ENCODE data around the gene PRKAG2.

The PRKAG2 gene

GRCh38 chr7:151678227-151678604 lies 198.7 kb downstream of the PRKAG2 start:
- DNase-seq (ENCODE audit: low spot score) = no peak

DNA sequence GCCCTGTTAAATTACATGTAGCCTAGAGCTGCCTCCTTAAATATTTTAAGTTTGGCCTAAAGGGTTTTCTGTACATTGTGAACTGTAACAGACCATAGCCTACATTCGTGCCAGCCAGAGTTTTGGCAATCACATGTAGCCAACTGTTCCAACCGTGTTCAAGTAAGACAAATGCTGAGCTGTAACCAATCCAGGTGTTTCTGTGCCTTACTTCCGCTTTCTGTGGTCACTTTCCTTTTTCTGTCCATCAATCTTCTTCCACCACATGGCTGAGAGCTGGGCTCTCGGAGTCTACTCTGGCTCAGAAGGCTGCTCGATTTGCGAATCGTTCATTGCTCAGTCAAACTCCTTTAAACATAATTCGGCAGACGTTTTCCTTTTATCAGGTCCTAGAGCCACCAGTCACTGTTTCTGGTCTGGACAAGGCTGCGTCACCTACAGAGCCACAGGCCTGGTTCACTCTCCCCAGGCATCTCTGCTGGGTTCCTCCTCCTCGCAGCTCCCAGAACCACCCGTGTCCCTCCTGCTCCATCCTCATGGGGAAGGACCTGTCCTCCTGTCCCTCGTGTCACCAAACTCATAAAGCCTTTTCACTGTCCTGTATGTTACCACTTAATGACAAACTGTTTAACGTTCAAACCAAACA lies 199.2 kb downstream of the PRKAG2 start:
- no peak for DNase-seq (ENCODE audit: low spot score)

GRCh38 chr7:151676759-151677158 lies 200.2 kb downstream of the PRKAG2 start:
- no peak for DNase-seq (ENCODE audit: low spot score)

DNA sequence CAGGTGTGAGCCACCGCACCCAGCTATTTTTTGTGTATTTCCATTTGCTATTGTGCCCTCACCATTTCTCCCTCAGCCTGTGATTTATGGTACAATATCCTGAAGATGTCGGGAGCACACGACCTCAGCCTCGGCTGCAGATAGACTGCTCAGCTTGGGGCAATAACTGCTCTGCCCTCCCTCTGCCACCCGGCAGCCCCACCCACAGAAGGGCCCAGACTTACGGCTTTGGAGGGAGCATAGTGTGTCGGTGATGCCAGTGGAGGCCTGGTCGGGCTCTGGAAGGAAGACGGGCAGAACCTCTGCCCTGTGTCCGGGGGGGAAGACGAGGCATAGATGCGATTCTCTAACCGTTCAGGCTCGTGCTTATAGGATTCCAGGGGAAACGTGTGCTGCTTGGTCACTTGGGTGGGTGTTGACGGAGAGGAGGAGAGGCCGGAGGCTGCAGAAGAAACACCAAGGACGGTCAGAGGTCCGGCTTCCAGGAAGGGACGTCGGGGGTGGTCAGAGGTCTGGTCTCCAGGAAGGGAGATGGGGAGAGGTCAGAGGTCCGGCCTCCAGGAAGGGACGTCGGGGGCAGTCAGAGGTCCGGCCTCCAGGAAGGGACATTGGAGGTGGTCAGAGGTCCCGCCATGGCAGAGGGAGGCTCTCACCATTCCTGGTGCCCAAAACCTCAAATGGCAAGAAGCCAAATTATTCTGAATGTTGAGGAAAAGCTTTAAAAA lies 201.6 kb downstream of the PRKAG2 start:
- DNase-seq (ENCODE audit: low spot score) = no peak

DNA sequence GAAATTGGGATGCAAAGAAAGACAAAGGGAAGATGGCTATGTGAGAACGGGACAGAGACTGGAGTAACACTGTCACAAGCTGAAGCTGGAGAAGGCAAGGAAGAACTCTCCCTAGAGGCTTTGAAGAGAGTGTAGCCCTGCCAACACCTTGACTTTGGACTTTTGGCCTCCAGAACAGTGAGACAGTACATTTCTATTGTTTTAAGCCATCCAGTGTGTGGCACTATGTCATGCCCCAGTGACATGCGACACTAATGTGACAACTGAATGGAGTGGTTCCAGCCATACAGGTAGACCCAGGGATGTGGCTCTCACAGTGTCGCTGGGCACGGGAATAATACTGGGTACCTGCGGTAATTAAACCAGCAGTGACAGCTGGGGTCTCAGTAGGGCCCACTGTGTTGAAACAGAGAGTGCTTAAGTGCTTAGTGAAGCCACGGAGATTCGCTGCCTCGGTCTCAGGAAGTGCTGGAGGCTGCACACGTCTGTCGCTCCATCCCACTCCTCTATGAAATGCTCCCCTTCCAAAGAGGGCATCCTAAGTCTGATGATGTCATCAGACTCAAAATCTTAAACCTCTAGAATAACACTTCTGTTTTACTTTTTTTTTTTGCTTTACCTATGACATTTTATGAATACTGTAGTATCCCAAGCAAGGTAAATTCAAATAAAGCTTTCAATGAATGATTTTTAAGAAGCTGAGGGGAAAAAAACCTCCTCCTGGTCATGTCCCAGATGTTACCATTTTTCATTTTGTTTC lies 202.6 kb downstream of the PRKAG2 start:
- DNase-seq (ENCODE audit: low spot score) = no peak

- no peak for DNase-seq (ENCODE audit: low spot score)
These were observed 203.7 kb downstream of the PRKAG2 start for GRCh38 chr7:151673216-151673615.

DNA sequence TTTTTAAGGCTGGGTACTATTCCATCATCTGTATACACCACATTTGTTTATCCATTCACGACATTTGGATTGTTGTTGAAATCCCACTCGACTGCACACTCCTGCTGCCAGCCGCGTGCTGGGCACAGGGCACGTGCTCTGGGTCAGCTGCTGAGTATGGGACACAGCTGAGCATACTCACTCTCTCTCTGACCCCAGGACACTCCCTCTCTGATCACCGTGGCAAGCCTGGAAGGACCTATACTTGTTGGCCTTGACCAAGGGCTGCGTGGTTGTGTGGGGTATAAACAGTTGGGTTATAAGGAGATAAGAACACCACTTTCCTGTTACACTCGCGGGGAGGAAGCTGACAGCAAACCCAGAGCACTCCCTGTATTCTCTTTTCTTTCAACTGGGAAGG lies 204.2 kb downstream of the PRKAG2 start:
- no peak for DNase-seq (ENCODE audit: low spot score)

DNA sequence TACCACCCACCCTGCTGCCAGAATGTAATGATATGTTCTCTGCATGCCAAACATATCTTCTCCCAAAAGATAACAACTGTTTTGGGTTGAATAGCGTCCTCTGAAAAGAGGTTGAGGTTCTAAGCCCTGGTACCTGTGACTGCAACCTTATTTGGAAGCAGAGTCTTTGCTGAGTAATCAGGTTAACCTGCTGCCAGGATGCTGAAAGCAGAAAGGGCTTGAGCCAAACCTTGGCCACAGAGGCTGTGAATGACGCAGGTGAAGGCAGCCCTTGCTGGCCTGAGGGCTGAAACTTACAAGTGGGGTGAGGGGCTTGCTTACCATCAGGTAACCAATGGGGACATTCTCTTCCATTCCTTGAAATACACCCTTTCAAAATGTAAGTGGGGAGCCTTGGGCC lies 205.4 kb downstream of the PRKAG2 start:
- no peak for DNase-seq (ENCODE audit: low spot score)

GRCh38 chr7:151669762-151670161 lies 207.2 kb downstream of the PRKAG2 start:
- no peak for DNase-seq (ENCODE audit: low spot score)

DNA sequence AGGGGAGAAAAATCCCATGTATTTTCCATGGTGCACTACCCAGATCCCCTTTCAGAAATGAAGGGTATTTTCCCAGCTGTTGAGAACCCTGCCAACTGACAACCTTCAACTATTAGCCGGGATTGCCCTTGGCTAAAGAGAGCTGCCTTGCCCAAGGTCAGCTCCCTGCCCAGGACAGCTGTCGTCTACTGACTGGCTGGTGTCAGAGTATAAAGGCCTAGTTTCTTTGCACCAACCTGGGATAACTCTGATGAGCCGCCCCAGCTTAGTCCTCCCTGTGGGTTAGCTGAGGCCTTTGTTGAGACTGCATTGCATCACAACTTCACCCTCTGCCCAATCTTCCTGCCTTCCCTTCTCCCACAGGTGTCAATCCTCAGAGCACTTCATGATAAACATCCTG lies 210.0 kb downstream of the PRKAG2 start:
- DNase-seq (ENCODE audit: low spot score) = no peak

GRCh38 chr7:151665368-151665767 lies 211.5 kb downstream of the PRKAG2 start:
- DNase-seq (ENCODE audit: low spot score) = no peak

DNA sequence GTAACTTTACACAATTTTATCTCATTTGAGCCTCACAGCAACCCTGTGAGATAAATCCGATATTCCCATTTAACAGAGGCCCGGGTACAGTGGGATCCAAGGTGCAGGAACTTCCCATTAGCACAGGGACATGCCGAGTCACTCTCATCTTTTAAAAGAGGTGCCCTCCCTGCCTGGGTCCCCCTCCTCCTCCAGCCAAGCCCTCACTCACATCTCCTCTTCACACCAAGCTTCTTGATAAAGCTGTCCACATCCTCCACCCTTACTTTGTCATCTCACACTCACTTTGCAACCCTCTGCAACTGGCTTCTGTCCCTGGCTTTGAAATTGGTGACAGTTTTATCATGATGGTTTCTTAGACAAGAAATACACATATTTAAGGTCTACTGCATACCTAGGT lies 212.6 kb downstream of the PRKAG2 start:
- no peak for DNase-seq (ENCODE audit: low spot score)

GRCh38 chr7:151663382-151664100 lies 213.4 kb downstream of the PRKAG2 start:
- DNase-seq (ENCODE audit: low spot score) = no peak

- DNase-seq (ENCODE audit: low spot score) = no peak
These were observed 214.6 kb downstream of the PRKAG2 start for GRCh38 chr7:151662251-151662826.

DNA sequence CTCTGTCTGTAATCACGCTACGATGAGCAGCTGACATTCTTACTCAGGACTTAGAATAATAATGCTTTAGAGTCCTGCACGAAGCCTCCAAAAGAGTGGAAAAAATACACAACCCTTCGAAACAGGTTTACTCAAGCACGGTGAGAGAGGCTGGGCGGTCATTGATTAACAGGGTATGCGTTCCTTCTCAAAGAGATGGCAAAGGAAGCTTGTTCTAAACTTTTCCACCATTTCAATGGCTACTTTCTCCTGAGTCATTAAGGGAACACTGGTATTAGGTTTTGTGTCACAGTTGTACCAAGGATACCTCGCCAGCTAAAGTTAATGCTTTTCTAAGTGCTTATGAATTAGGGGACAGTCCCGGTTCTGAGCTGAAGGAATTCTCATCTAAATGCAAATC lies 215.3 kb downstream of the PRKAG2 start:
- no peak for DNase-seq (ENCODE audit: low spot score)

- no peak for DNase-seq (ENCODE audit: low spot score)
These were observed 216.8 kb downstream of the PRKAG2 start for GRCh38 chr7:151660141-151660540.

GRCh38 chr7:151659219-151659618 lies 217.7 kb downstream of the PRKAG2 start:
- no peak for DNase-seq (ENCODE audit: low spot score)

GRCh38 chr7:151658778-151659177 lies 218.1 kb downstream of the PRKAG2 start:
- DNase-seq (ENCODE audit: low spot score) = no peak

DNA sequence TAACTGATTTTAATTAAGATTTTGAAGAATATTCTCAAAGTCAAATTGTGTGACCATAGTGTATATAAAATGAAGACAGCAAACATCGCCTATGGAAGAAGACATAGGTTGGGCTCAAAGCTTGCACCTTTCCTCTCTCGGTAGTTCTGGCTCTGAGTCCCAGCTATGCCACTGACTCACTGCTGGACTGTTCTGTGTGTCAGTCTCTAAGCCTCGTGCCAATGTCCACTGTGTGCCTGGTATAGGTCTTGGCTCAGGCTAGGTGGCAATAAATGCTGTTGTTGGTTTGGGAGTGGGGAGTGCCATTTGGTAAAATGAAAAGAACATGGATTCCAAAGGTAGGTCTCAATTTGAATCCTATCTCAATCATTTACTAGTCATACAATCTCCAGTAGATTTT lies 219.7 kb downstream of the PRKAG2 start:
- no peak for DNase-seq (ENCODE audit: low spot score)

DNA sequence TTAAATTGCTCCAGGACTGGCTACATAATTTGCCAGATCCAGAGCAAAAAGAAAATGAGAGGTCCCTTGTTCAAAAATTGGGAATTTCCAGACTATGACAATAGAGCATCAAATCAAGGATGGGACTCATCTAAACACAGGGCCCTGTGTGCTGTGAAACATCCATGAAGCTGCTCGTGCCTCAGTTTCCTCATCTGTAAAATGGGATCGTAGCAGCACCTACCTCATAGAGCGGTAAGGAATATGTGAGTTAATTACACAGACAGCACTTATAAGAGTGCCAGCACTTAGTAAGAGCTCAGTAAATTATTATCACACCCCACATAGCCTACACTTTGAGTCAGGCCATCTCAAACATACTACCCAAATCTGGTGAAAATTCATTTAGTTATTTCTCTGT lies 221.4 kb downstream of the PRKAG2 start:
- no peak for DNase-seq (ENCODE audit: low spot score)

DNA sequence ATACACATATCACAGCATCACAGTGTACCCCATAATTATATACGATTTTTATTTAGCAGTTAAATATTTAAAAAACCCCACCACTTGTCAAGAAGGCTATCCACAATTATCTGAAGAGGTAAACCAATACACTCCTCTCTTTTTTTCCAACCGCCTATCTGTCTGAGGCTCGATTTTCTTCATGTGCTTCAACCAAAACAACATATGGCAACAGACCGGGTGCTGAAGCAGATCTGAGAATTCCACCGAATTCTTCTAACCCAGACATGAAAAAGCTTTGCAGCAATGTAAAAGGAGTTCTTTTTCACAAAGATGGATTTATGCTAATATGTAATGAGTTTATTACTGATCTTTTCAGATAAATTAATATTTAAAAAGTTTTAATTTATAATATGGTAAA lies 224.8 kb downstream of the PRKAG2 start:
- DNase-seq (ENCODE audit: low spot score) = no peak

- no peak for DNase-seq (ENCODE audit: low spot score)
These were observed 226.8 kb downstream of the PRKAG2 start for GRCh38 chr7:151650161-151650560.
